ENCODE results near the gene MAD1L1. TPM values are rescaled to one million over a fixed set of nuclear protein-coding genes. Genes with fewer than 3 reads are reported as not detected.

Gene MAD1L1
- total RNA-seq, 2 donors from 2014 or later = 59.1 to 61.4 TPM

DNA sequence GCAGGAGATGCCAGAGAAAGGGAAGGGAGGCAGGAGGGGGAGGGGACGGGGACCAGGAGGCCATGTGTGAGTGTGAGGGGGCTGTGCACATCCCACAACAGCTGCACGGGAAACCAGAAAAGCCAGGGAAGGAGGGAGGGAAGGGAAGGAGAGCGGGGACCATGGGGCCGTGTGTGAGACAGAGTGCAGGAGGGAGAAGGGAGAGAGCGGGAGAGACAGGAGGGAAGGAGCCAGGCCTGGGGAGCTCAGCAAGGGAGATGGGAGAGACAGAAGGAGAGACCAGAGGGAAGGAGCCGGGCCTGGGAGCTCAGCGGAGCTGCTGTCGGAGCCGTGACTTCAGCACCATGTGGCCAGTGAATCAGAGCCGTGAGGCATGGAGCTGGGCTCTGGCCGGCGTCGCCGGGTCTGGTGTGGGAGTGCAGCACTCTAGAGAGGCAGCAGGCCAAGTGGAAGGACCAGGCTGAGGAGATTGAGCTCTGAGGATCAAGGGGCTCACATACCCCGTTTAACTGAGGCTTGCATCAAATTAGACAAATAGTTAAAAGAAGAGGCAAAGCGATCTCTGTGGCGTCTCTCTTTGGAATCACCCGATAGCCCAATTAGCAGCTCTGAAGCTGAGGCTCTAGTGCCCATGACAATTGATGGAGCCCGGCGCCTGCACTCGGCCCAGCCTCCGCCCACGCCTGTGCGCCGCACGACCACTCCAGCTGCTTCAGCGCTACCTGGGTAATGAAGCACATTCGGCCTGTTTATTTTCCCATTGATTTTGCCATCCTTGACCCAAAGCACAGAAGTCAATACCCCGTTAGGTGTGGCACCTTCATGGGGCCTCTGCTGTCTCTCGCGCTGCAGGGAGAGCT, 150.4 kb downstream of the MAD1L1 start:
- TF ChIP-seq, protein P1, sequence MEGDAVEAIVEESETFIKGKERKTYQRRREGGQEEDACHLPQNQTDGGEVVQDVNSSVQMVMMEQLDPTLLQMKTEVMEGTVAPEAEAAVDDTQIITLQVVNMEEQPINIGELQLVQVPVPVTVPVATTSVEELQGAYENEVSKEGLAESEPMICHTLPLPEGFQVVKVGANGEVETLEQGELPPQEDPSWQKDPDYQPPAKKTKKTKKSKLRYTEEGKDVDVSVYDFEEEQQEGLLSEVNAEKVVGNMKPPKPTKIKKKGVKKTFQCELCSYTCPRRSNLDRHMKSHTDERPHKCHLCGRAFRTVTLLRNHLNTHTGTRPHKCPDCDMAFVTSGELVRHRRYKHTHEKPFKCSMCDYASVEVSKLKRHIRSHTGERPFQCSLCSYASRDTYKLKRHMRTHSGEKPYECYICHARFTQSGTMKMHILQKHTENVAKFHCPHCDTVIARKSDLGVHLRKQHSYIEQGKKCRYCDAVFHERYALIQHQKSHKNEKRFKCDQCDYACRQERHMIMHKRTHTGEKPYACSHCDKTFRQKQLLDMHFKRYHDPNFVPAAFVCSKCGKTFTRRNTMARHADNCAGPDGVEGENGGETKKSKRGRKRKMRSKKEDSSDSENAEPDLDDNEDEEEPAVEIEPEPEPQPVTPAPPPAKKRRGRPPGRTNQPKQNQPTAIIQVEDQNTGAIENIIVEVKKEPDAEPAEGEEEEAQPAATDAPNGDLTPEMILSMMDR (conservative IDR thresholded peaks at IDR 0.05) = no peak
- WGBS, 2 experiments (ENCODE audit: insufficient coverage in 1 of 2, insufficient read length in 1 of 2) = 86 to 89% methylated on average over 28 to 31 of the region's 31 CpGs
- Mint-ChIP-seq H3K9me3 (no peaks in the 10 kb centered on the region), H3K4me1 (peaks cover 16% of the 10 kb centered on the region), H3K4me3 (no peak overlapping the region), H3K36me3 (ENCODE audit: low read depth) (peaks cover 7% of the 10 kb centered on the region), H3K27me3 (ENCODE audit: insufficient read depth) (no peaks in the 10 kb centered on the region), H3K27ac (peak overlapping the region; percentile 75)
- H3K9ac ChIP-seq (ENCODE audit: extremely low read depth, low read length, poor library complexity, severe bottlenecking) = no peak overlapping the region
- no peaks in the 10 kb centered on the region for H3K27me3 ChIP-seq (ENCODE audit: control insufficient read depth, insufficient read depth, low read length, poor library complexity, severe bottlenecking)
- H3K36me3 ChIP-seq (ENCODE audit: control insufficient read depth, insufficient read depth, low read length) = no peaks in the 10 kb centered on the region
- DNase-seq = no peak
- no peak overlapping the region for H3K27ac ChIP-seq (ENCODE audit: low read depth, low read length)
- H3K4me3 ChIP-seq (ENCODE audit: low read length) = no peak overlapping the region
- peaks cover 8% of the 10 kb centered on the region for H3K4me1 ChIP-seq (ENCODE audit: control insufficient read depth, insufficient read depth, low read length)
- H3K9me3 ChIP-seq (ENCODE audit: control insufficient read depth, low read length) = no peaks in the 10 kb centered on the region

DNA sequence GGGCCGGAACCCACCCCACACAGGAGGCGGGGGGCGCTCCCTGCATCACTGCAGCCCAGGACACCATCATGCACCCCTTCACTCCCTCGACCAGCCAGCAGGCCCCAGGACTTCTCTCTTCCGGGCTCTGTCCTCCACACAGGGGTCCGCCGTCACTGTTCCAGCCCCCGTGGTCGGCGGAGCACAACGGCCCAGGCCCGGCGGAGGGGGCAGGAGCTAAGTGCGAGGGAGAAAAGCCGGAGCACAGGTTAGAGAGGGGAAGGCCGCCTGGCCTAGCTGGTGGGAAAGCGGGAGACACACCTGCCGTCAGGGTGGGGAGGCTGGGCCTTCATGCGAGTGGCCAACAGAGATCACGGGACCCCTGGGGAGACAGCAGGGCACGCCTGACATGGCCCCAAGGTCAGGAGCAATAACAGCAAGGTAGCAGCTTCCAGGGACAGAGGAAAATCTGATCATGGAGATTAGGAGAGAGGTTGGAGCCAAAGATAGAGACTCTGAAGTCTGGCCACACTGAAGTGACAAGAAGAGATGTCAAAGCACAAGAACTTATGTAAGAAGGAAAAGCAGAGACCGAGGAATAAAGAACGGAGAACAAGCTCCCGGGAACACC, 151.1 kb downstream of the MAD1L1 start:
- Histone ChIP-seq H3K9ac (ENCODE audit: extremely low read depth, low read length, poor library complexity, severe bottlenecking) (no peak overlapping the region), H3K9me3 (ENCODE audit: control insufficient read depth, low read length) (no peaks in the 10 kb centered on the region), H3K4me1 (ENCODE audit: control insufficient read depth, insufficient read depth, low read length) (peaks cover 8% of the 10 kb centered on the region), H3K4me3 (ENCODE audit: low read length) (no peak overlapping the region), H3K27ac (ENCODE audit: low read depth, low read length) (no peak overlapping the region), H3K36me3 (ENCODE audit: control insufficient read depth, insufficient read depth, low read length) (peaks cover 5% of the 10 kb centered on the region), H3K27me3 (ENCODE audit: control insufficient read depth, insufficient read depth, low read length, poor library complexity, severe bottlenecking) (no peaks in the 10 kb centered on the region)
- no peak for DNase-seq
- Mint-ChIP-seq H3K4me3 (no peak overlapping the region), H3K4me1 (peaks cover 16% of the 10 kb centered on the region), H3K9me3 (no peaks in the 10 kb centered on the region), H3K36me3 (ENCODE audit: low read depth) (peaks cover 6% of the 10 kb centered on the region), H3K27me3 (ENCODE audit: insufficient read depth) (no peaks in the 10 kb centered on the region), H3K27ac (peak overlapping the region; percentile 75)
- WGBS, 2 experiments (ENCODE audit: insufficient coverage in 1 of 2, insufficient read length in 1 of 2) = 90 to 92% methylated on average over 19 to 24 of the region's 24 CpGs
- TF ChIP-seq, protein P1 (conservative IDR thresholded peaks at IDR 0.05) = no peak

DNA sequence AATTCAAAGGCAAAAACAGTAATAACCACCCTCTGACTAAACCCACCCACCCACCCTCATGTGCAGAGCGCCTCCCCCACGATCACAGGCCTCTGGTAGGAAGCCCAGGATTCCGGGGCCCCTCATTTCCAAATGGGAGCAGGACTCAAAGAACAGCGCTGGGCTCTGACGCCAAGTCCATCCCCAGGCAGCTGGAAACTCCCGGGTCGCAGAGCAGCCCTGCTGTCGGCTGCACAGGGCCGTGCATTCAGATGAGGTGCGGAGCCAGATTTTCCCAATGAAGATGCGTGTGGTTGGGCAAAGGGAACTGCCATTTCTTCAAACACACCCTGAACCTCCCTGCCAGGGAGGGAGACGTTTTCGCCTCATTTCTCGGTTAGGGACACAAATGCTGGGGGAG, 152.3 kb downstream of the MAD1L1 start:
- Mint-ChIP-seq H3K27ac (no peak overlapping the region), H3K27me3 (ENCODE audit: insufficient read depth) (no peaks in the 10 kb centered on the region), H3K36me3 (ENCODE audit: low read depth) (peaks cover 6% of the 10 kb centered on the region)

More for the DNA sequence above, 152.3 kb downstream of the MAD1L1 start:
- TF ChIP-seq, protein P1 (conservative IDR thresholded peaks at IDR 0.05) = no peak
- peaks cover 7% of the 10 kb centered on the region for H3K36me3 ChIP-seq (ENCODE audit: control insufficient read depth, insufficient read depth, low read length)
- H3K4me1 Mint-ChIP-seq = peaks cover 16% of the 10 kb centered on the region
- H3K27ac ChIP-seq (ENCODE audit: low read depth, low read length) = no peak overlapping the region
- peaks cover 8% of the 10 kb centered on the region for H3K4me1 ChIP-seq (ENCODE audit: control insufficient read depth, insufficient read depth, low read length)
- no peaks in the 10 kb centered on the region for H3K9me3 ChIP-seq (ENCODE audit: control insufficient read depth, low read length)
- WGBS, 2 experiments (ENCODE audit: insufficient coverage in 1 of 2, insufficient read length in 1 of 2) = 92 to 95% methylated on average over 5 to 14 of the region's 14 CpGs
- H3K27me3 ChIP-seq (ENCODE audit: control insufficient read depth, insufficient read depth, low read length, poor library complexity, severe bottlenecking) = no peaks in the 10 kb centered on the region
- no peak overlapping the region for H3K4me3 ChIP-seq (ENCODE audit: low read length)
- no peak overlapping the region for H3K9ac ChIP-seq (ENCODE audit: extremely low read depth, low read length, poor library complexity, severe bottlenecking)
- no peak overlapping the region for H3K4me3 Mint-ChIP-seq
- no peaks in the 10 kb centered on the region for H3K9me3 Mint-ChIP-seq
- no peak for DNase-seq

Measured in endodermal cell (in vitro differentiated cells).